Sigmoid colon (tissue), 4 donors: ENCODE data around the gene TPCN1.

Source experiments
- EP300 ChIP-seq, 4 donors: sonication (generic); formaldehyde crosslinking; IDR thresholded peaks; one replicate each; pipeline ENCODE4 v1.6.1; 2017; ENCODE audit warnings: antibody characterized with exemption in 4 of 4
- POLR2A ChIP-seq, 2 donors: fragments of 450-650 bp; IDR thresholded peaks; one replicate each; pipeline ENCODE4 v1.6.1; 2016; ENCODE audit warnings: antibody characterized with exemption in 2 of 2, mild to moderate bottlenecking in 2 of 2, moderate library complexity in 2 of 2
- TF ChIP-seq, protein P1 (sequence below), 4 experiments: fragments of 450-650 bp in 3 of 4; fragments of 200-600 bp in 1 of 4; IDR thresholded peaks; one replicate each; pipeline ENCODE4 v1.5.1; 2016 to 2019; ENCODE audit warnings: antibody characterized with exemption in 4 of 4, mild to moderate bottlenecking in 3 of 4, moderate library complexity in 2 of 4

GRCh38 chr12:113270709-113271009 lies 49.4 kb downstream of the TPCN1 start:
- TF ChIP-seq, protein P1, sequence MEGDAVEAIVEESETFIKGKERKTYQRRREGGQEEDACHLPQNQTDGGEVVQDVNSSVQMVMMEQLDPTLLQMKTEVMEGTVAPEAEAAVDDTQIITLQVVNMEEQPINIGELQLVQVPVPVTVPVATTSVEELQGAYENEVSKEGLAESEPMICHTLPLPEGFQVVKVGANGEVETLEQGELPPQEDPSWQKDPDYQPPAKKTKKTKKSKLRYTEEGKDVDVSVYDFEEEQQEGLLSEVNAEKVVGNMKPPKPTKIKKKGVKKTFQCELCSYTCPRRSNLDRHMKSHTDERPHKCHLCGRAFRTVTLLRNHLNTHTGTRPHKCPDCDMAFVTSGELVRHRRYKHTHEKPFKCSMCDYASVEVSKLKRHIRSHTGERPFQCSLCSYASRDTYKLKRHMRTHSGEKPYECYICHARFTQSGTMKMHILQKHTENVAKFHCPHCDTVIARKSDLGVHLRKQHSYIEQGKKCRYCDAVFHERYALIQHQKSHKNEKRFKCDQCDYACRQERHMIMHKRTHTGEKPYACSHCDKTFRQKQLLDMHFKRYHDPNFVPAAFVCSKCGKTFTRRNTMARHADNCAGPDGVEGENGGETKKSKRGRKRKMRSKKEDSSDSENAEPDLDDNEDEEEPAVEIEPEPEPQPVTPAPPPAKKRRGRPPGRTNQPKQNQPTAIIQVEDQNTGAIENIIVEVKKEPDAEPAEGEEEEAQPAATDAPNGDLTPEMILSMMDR (IDR thresholded peaks at IDR 0.05), result no peak
- no peak for TF ChIP-seq EP300 (IDR thresholded peaks at IDR 0.05)
- TF ChIP-seq POLR2A (IDR thresholded peaks at IDR 0.05), result no peak
